K562 (cell line): ENCODE results near the gene CDC42BPB. TPM values are rescaled to one million over a fixed set of nuclear protein-coding genes. Genes with fewer than 3 reads are reported as not detected.

ENCODE experiments used
- ATAC-seq: fragments of 200-7000 bp; cut with Tn5 transposase; 3 replicates; pipeline ENCODE4 v1.9.1; 2020; ENCODE audit warnings: moderate library complexity
- BruUV-seq: library from RNA; stranded (reverse); fragments of 400-500 nt; replicated peaks from 2 replicates; lab custom pipeline; 2021; lab: Mats Ljungman, UMichigan
- CTCF ChIA-PET: fragments of 300-600 bp; formaldehyde crosslinking; extraction: SDS; loops from one replicate; lab custom pipeline; 2021; ENCODE audit warnings: low intra/inter-chr PET ratio; lab: Yijun Ruan, JAX
- POLR2A ChIA-PET: fragments of 300-600, 350-650 bp; sonication (Branson Sonifier 250); formaldehyde crosslinking; extraction: SDS; loops from one replicate; lab custom pipeline; 2021; ENCODE audit warnings: antibody characterized with exemption, inconsistent platforms; lab: Yijun Ruan, JAX
- DNase-seq, 4 experiments: peaks; one replicate each; pipeline versions ENCODE4 v3.0.0 to v3.0.0-alpha.2; 2011 to 2018; ENCODE audit warnings: low spot score in 3 of 4, mixed read lengths in 3 of 4; ENCODE audit errors: extremely low read depth in 1 of 4
- FAIRE-seq: peaks from 2 replicates; lab custom pipeline; 2011; peaks lifted over from hg19 to GRCh38; lab: Jason Lieb, UNC
- H2AFZ ChIP-seq: 2 replicates; pipeline ENCODE4 v1.6.0; 2011; ENCODE audit warnings: low read depth, low read length, control low read depth, inconsistent platforms
- H3K27ac ChIP-seq: fragments of 200-600 bp; 3 replicates; pipeline ENCODE4 v1.8.0; 2011; ENCODE audit warnings: low read depth, mild to moderate bottlenecking, control low read depth, inconsistent platforms, low read length, moderate library complexity, mixed read lengths; ENCODE audit errors: extremely low read depth
- H3K27me3 ChIP-seq, 2 experiments: fragments of 300-600 bp in 1 of 2; 2 replicates in 1 of 2; 3 replicates in 1 of 2; pipeline versions ENCODE4 v1.6.0 to v1.8.0; 2011; ENCODE audit warnings: inconsistent platforms in 2 of 2, low read length in 2 of 2, mild to moderate bottlenecking in 1 of 2, mixed read lengths in 1 of 2, moderate library complexity in 1 of 2; ENCODE audit not compliant: control insufficient read depth in 2 of 2, insufficient read depth in 2 of 2
- H3K36me3 ChIP-seq: fragments of 300-600 bp; 3 replicates; pipeline ENCODE4 v1.8.0; 2011; ENCODE audit warnings: mild to moderate bottlenecking, low read length, inconsistent platforms; ENCODE audit not compliant: control insufficient read depth, insufficient read depth
- H3K4me1 ChIP-seq, 2 experiments: fragments of 200-600 bp in 1 of 2; replicated peaks in 1 of 2; 2 replicates in 1 of 2; 3 replicates in 1 of 2; pipeline versions ENCODE4 v1.5.1 to v1.8.0; 2011; ENCODE audit warnings: inconsistent platforms in 2 of 2, low read length in 2 of 2, mild to moderate bottlenecking in 1 of 2, mixed read lengths in 1 of 2, moderate library complexity in 1 of 2; ENCODE audit not compliant: control insufficient read depth in 2 of 2, insufficient read depth in 2 of 2
- H3K4me2 ChIP-seq: 2 replicates; pipeline ENCODE4 v1.6.1; 2011; ENCODE audit warnings: low read length, control low read depth, inconsistent platforms, mixed read lengths; ENCODE audit not compliant: insufficient read depth
- H3K4me3 ChIP-seq: fragments of 200-600 bp; sonication (generic), shearing (Covaris generic); 2 replicates; pipeline ENCODE4 v1.5.1; 2016; ENCODE audit warnings: control low read depth, inconsistent platforms
- H3K79me2 ChIP-seq: fragments of 200-600 bp; 3 replicates; pipeline ENCODE4 v1.8.0; 2011; ENCODE audit warnings: low read length, inconsistent platforms; ENCODE audit not compliant: control insufficient read depth, insufficient read depth
- H3K9ac ChIP-seq, 2 experiments: 2 replicates each; pipeline versions ENCODE4 v1.6.0 to v1.6.1; 2011; ENCODE audit warnings: low read depth in 2 of 2, low read length in 2 of 2, control low read depth in 1 of 2, inconsistent platforms in 1 of 2, mild to moderate bottlenecking in 1 of 2, mixed read lengths in 1 of 2; ENCODE audit not compliant: insufficient read depth in 1 of 2
- H3K9me1 ChIP-seq: one replicate; pipeline ENCODE4 v1.6.0; 2011; ENCODE audit warnings: inconsistent platforms, mild to moderate bottlenecking, low read length, moderate library complexity; ENCODE audit not compliant: control insufficient read depth, insufficient read depth
- H3K9me3 ChIP-seq: replicated peaks from 2 replicates; pipeline ENCODE4 v1.5.1; 2011; ENCODE audit warnings: low read depth, low read length, inconsistent platforms; ENCODE audit not compliant: control insufficient read depth, insufficient read depth
- H4K20me1 ChIP-seq: replicated peaks from 2 replicates; pipeline ENCODE4 v1.6.1; 2011; ENCODE audit warnings: low read length, inconsistent platforms, mixed read lengths; ENCODE audit not compliant: control insufficient read depth, insufficient read depth
- BDP1 ChIP-seq: IDR thresholded peaks from 3 replicates; pipeline ENCODE4 v1.6.1; 2011; ENCODE audit not compliant: insufficient read length, insufficient read depth
- CREB3L1 ChIP-seq: fragments of 450-650 bp; IDR thresholded peaks from 2 replicates; pipeline ENCODE4 v1.6.1; 2014; ENCODE audit warnings: low read depth, mild to moderate bottlenecking, moderate library complexity, borderline replicate concordance
- HINFP ChIP-seq: fragments of 450-650 bp; conservative IDR thresholded peaks from 2 replicates; pipeline ENCODE4 v1.6.1; 2016; ENCODE audit warnings: missing genetic modification characterization, low read depth, mild to moderate bottlenecking, control low read depth, missing compliant biosample characterization
- MED1 ChIP-seq: sonication (generic); formaldehyde crosslinking; IDR thresholded peaks from 2 replicates; pipeline ENCODE4 v1.8.1; 2023; ENCODE audit warnings: missing genetic modification reagents, borderline replicate concordance
- MXI1 ChIP-seq: IDR thresholded peaks from 2 replicates; pipeline ENCODE4 v1.6.1; 2011; ENCODE audit warnings: low read depth, mild to moderate bottlenecking, improper control_type of control experiment, low read length
- OTX1 ChIP-seq: fragments of 450-650 bp; formaldehyde crosslinking; IDR thresholded peaks from 2 replicates; pipeline ENCODE4 v1.4.0; 2022; ENCODE audit warnings: mild to moderate bottlenecking
- PHTF2 ChIP-seq: fragments of 250-450 bp; sonication (Bioruptor Pico); IDR thresholded peaks from 2 replicates; pipeline ENCODE4 v1.5.0; 2021; ENCODE audit warnings: mild to moderate bottlenecking
- RBM34 ChIP-seq: fragments of 200-400 bp; formaldehyde crosslinking; IDR thresholded peaks from 2 replicates; pipeline ENCODE4 v1.6.1; 2018; ENCODE audit warnings: low read length, borderline replicate concordance; ENCODE audit not compliant: insufficient read depth
- SMC3 ChIP-seq: conservative IDR thresholded peaks from 2 replicates; pipeline ENCODE4 v1.6.1; 2011; ENCODE audit warnings: low read depth, low read length, improper control_type of control experiment; ENCODE audit not compliant: insufficient read depth
- TARDBP ChIP-seq: fragments of 450-650 bp; IDR thresholded peaks from 2 replicates; pipeline ENCODE4 v1.6.1; 2016
- TEAD2 ChIP-seq: fragments of 450-650 bp; IDR thresholded peaks from 2 replicates; pipeline ENCODE4 v1.6.1; 2016; ENCODE audit warnings: missing genetic modification characterization, control low read depth, missing compliant biosample characterization
- ZMIZ1 ChIP-seq, 2 experiments: fragments of 150-350 bp in 1 of 2; IDR thresholded peaks; 2 replicates each; pipeline ENCODE4 v1.6.1; 2012 to 2016; ENCODE audit warnings: low read depth in 2 of 2, low read length in 2 of 2, mild to moderate bottlenecking in 1 of 2, moderate library complexity in 1 of 2
- ZNF12 ChIP-seq: sonication (generic); formaldehyde crosslinking; IDR thresholded peaks from 2 replicates; pipeline ENCODE4 v1.4.0; 2020; ENCODE audit warnings: mild to moderate bottlenecking, missing genetic modification reagents
- ZNF134 ChIP-seq: fragments of 250-450 bp; sonication (Bioruptor Pico); conservative IDR thresholded peaks from 2 replicates; pipeline ENCODE4 v1.4.0; 2020
- ZNF408 ChIP-seq: fragments of 250-450 bp; sonication (Bioruptor Pico); IDR thresholded peaks from 2 replicates; pipeline ENCODE4 v1.4.0; 2020; ENCODE audit warnings: low read depth, mild to moderate bottlenecking, moderate library complexity
- ZNF785 ChIP-seq: fragments of 250-450 bp; sonication (Bioruptor Pico); IDR thresholded peaks from 2 replicates; pipeline ENCODE4 v1.4.0; 2020; ENCODE audit warnings: mild to moderate bottlenecking
- WGBS: fragments of 100-300 bp; shearing (Covaris generic); methylation state at CpG from one replicate; pipeline ENCODE4 v1.1.6; 2016; ENCODE audit warnings: low coverage, mixed read lengths; ENCODE audit not compliant: insufficient coverage; ENCODE audit errors: missing lambda C conversion rate; 5-methylcytosine and 5-hydroxymethylcytosine counted together
- in situ Hi-C: fragments of 300-500 bp; cut with MboI; formaldehyde crosslinking; loops from 4 replicates; pipeline ENCODE4 v1.15.0; 2018; ENCODE audit warnings: inconsistent platforms, mixed read lengths
- intact Hi-C: fragments of 100-400 bp; cut with micrococcal nuclease; formaldehyde crosslinking; loops from 2 replicates; pipeline ENCODE4 v1.14.2; 2022
- polyA plus RNA-seq, 8 experiments: library from polyadenylated mRNA; depleted of rRNA in 4 of 8; stranded (reverse) in 5 of 8; unstranded in 3 of 8; fragments of >200 nt; fragmentation: Nextera tagmentation in 2 of 8; fragmentation: Illumina TruSeq in 1 of 8; extraction: Ambion mirVana in 2 of 8; extraction: Trizol in 1 of 8; gene quantifications; 2 replicates each; pipeline versions ENCODE4 v1.2.1 to v1.2.3, GENCODE V29; 2011 to 2014; ENCODE audit warnings: inconsistent platforms in 1 of 8, missing spikeins in 1 of 8
- total RNA-seq, 7 experiments: library from RNA; depleted of rRNA in 6 of 7; stranded (reverse); fragments of >200 nt in 6 of 7; fragmentation: Illumina TruSeq in 2 of 7; extraction: Trizol in 2 of 7; gene quantifications; 2 replicates each; pipeline versions ENCODE4 v1.2.1 to v1.2.3, GENCODE V29; 2011 to 2021; ENCODE audit warnings: low replicate concordance in 1 of 7

CDC42BPB gene
- total and polyA plus RNA-seq, 9 of the 15 experiments (the other 6 are each of a cell fraction or from before 2014, with no cell fraction given), result 0.07 to 24.3 (median 12.6) TPM

- H3K79me2 ChIP-seq, result no peaks in the 10 kb centered on the region
- H3K4me2 ChIP-seq, result no peak overlapping the region
- DNase-seq (peak; percentile 63 to 87 (median 70)), FAIRE-seq (peak; percentile 95), ATAC-seq (peak; percentile 67)
- H3K27me3 ChIP-seq, result no peaks in the 10 kb centered on the region; a peak in 1 of 5 replicates
- peaks cover 3 to 35% of the 10 kb centered on the region in 2 experiments; a peak in 4 of 5 replicates for H3K4me1 ChIP-seq
- H3K27ac ChIP-seq, result no peak overlapping the region
- 0 out of 2 replicates have a peak overlapping the region, but pooled peaks have one; percentile 45 for H2AFZ ChIP-seq
- 2% methylated on average over 8 of the region's 9 CpGs for WGBS
- POLR2A ChIA-PET, result no interaction called here
- H3K36me3 ChIP-seq, result no peaks in the 10 kb centered on the region
- in situ Hi-C loops, result loop anchor here (5.0 kb wide), 1 partner anchor 209 kb away; no protein-coding TSS in a partner anchor
- no peak overlapping the region for H3K4me3 ChIP-seq
- no peaks in the 10 kb centered on the region for H3K9me1 ChIP-seq
- no peaks in the 10 kb centered on the region for H4K20me1 ChIP-seq
- no peak overlapping the region for H3K9ac ChIP-seq
- BruUV-seq, result no TSS peak
- CTCF ChIA-PET, result interaction anchor here (1.1 to 1.2 kb wide), 2 partner anchors 214 to 215 kb away, joined by 3 to 4 read pairs; no protein-coding TSS in a partner anchor
- intact Hi-C loops, result loop anchor here (2.0 to 10.0 kb wide), 2 partner anchors 214 to 466 kb away; no protein-coding TSS in a partner anchor
- no peaks in the 10 kb centered on the region for H3K9me3 ChIP-seq
- TF ChIP-seq ZNF408 (CRISPR knock-in tag), result no peak
- TF ChIP-seq TEAD2 (tag), result no peak
- TF ChIP-seq ZNF785 (CRISPR knock-in tag), result no peak
- TF ChIP-seq MXI1, result no peak
- no peak for TF ChIP-seq BDP1
- TF ChIP-seq CREB3L1, result no peak
- no peak for TF ChIP-seq ZMIZ1 (IDR thresholded peaks at IDR 0.05; ENCODE audit: low read depth in 2 of 2, low read length in 2 of 2)
- no peak for TF ChIP-seq ZNF134
- no peak for TF ChIP-seq PHTF2 (CRISPR knock-in tag)
- peak; percentile 61 for TF ChIP-seq SMC3
- no peak for TF ChIP-seq MED1 (CRISPR knock-in tag)
- no peak for TF ChIP-seq RBM34
- no peak for TF ChIP-seq HINFP (tag)
- no peak for TF ChIP-seq OTX1 (CRISPR knock-in tag)
- TF ChIP-seq ZNF12, result no peak
- TF ChIP-seq TARDBP, result no peak
Measured at GRCh38 chr14:103078420-103078749, 21.0 kb upstream of the CDC42BPB start.
